ENCODE measurements around the gene EXOC4. TPM values are rescaled to one million over a fixed set of nuclear protein-coding genes. Genes with fewer than 3 reads are reported as not detected.

The EXOC4 gene
- total RNA-seq, 1 donor from 2014 or later: 99.2 TPM

DNA sequence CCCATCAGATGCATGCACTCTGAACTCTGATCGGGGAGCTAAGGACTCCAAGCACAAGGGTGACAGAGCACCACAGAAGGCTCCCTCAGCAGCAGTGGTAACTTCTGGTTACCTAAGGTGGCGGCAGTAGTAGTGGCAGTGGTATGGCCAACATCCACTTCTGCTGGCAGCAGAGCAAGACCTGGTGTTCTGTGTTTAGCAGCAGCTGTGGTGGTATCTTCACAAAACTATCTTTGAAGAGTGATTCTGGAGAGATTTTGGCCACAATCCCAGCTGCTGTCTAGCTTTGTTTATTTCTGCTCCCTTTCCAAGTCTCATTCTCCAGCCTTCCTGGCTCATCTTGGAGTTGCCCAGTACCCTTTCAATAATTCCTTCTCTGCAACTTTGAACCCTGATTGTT lies 771.9 kb downstream of the EXOC4 start:
- TF ChIP-seq POLR2A (IDR thresholded peaks at IDR 0.05): no peak
- TF ChIP-seq POLR2AphosphoS5 (IDR thresholded peaks at IDR 0.05; ENCODE audit: insufficient read depth in 1 of 2, low read depth in 1 of 2): no peak
- TF ChIP-seq, protein P1, sequence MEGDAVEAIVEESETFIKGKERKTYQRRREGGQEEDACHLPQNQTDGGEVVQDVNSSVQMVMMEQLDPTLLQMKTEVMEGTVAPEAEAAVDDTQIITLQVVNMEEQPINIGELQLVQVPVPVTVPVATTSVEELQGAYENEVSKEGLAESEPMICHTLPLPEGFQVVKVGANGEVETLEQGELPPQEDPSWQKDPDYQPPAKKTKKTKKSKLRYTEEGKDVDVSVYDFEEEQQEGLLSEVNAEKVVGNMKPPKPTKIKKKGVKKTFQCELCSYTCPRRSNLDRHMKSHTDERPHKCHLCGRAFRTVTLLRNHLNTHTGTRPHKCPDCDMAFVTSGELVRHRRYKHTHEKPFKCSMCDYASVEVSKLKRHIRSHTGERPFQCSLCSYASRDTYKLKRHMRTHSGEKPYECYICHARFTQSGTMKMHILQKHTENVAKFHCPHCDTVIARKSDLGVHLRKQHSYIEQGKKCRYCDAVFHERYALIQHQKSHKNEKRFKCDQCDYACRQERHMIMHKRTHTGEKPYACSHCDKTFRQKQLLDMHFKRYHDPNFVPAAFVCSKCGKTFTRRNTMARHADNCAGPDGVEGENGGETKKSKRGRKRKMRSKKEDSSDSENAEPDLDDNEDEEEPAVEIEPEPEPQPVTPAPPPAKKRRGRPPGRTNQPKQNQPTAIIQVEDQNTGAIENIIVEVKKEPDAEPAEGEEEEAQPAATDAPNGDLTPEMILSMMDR (IDR thresholded peaks at IDR 0.05): no peak
- H3K36me3 ChIP-seq: no peaks in the 10 kb centered on the region
- H3K27me3 ChIP-seq: no peaks in the 10 kb centered on the region
- intact Hi-C loops (cut with DNase I): no loop called here
- no peaks in the 10 kb centered on the region for H3K9me3 ChIP-seq
- peaks cover 7% of the 10 kb centered on the region for H3K4me1 ChIP-seq
- no peak for DNase-seq (ENCODE audit: extremely low spot score in 2 of 2)
- H3K4me3 ChIP-seq: no peak overlapping the region
- no peak overlapping the region for H3K27ac ChIP-seq

DNA sequence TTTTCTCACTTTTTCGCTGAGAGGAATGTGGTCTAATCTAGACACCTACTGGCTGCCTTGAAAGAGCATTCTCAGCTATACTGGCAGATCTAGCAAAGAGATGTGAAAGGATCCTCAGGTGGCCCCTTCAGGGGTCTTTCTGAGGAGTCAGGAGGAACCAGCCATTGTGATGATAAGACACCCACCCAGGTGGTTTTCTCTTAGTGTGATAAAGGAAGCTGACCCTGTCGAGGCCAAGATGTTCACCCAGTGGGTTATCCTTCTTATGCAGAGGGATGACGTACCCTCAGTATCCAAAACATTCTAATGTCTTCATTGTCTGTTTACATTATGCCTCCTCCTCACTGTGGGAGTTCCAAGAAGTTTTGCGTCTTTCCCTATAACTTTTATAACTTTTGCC lies 776.0 kb downstream of the EXOC4 start:
- no peaks in the 10 kb centered on the region for H3K27me3 ChIP-seq
- H3K36me3 ChIP-seq: no peaks in the 10 kb centered on the region
- no peak for DNase-seq (ENCODE audit: extremely low spot score in 2 of 2)
- TF ChIP-seq, protein P1 (IDR thresholded peaks at IDR 0.05): no peak
- intact Hi-C loops (cut with DNase I): no loop called here
- H3K9me3 ChIP-seq: no peaks in the 10 kb centered on the region
- H3K4me1 ChIP-seq: no peaks in the 10 kb centered on the region
- no peak overlapping the region for H3K4me3 ChIP-seq
- H3K27ac ChIP-seq: no peak overlapping the region

DNA sequence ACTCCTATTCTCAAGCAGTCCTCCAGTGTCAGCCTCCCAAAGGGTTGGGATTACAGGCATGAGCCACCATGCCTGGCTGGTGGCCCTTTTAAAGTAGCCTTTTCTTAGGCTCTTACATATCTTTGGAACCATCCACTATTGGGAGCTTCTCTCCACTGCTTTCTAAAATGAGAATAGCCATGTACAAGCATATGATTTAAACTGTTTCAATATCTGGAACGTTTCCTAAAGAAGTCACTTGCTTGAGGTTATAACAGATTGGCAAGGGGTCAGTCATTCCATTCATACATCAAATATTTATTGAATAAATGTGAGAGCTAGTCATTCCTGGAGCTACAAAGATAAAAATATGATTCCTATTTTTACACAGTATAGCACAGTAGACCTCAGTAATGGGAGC lies 776.9 kb downstream of the EXOC4 start:
- no peak for TF ChIP-seq POLR2A (IDR thresholded peaks at IDR 0.05)
- TF ChIP-seq POLR2AphosphoS5 (IDR thresholded peaks at IDR 0.05; ENCODE audit: insufficient read depth in 1 of 2, low read depth in 1 of 2): no peak
- TF ChIP-seq, protein P1 (IDR thresholded peaks at IDR 0.05): no peak
- Histone ChIP-seq H3K36me3 (no peaks in the 10 kb centered on the region), H3K27ac (no peak overlapping the region), H3K4me3 (no peak overlapping the region), H3K4me1 (no peaks in the 10 kb centered on the region), H3K27me3 (no peaks in the 10 kb centered on the region), H3K9me3 (no peaks in the 10 kb centered on the region)
- intact Hi-C loops (cut with DNase I): no loop called here
- no peak for DNase-seq (ENCODE audit: extremely low spot score in 2 of 2)

DNA sequence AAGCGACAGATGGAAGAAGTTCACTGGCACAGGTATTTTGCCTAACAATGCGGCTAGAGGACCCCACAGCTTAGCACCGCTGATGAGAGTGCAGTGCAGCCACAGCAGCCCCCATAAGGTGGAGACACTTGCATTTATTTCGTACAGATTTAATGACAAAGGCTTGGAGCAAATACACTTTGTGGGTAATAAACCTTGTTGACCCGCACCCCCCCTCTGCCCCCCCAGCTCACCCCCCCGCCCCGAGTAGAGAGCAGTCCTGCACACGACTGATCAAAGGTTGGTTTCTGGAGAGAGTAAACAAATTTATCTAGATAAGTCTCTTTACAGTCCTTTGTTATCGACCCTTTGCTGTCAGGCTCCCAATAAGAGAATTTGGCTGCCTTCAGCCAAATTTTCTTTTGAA lies 777.6 kb downstream of the EXOC4 start:
- Histone ChIP-seq H3K9me3 (no peaks in the 10 kb centered on the region), H3K4me3 (no peak overlapping the region), H3K36me3 (no peaks in the 10 kb centered on the region), H3K27ac (no peak overlapping the region), H3K4me1 (no peaks in the 10 kb centered on the region), H3K27me3 (no peaks in the 10 kb centered on the region)
- DNase-seq (ENCODE audit: extremely low spot score in 2 of 2): no peak
- TF ChIP-seq, protein P1 (IDR thresholded peaks at IDR 0.05): no peak
- TF ChIP-seq POLR2AphosphoS5 (IDR thresholded peaks at IDR 0.05; ENCODE audit: insufficient read depth in 1 of 2, low read depth in 1 of 2): no peak
- no peak for TF ChIP-seq POLR2A (IDR thresholded peaks at IDR 0.05)
- intact Hi-C loops (cut with DNase I): no loop called here

DNA sequence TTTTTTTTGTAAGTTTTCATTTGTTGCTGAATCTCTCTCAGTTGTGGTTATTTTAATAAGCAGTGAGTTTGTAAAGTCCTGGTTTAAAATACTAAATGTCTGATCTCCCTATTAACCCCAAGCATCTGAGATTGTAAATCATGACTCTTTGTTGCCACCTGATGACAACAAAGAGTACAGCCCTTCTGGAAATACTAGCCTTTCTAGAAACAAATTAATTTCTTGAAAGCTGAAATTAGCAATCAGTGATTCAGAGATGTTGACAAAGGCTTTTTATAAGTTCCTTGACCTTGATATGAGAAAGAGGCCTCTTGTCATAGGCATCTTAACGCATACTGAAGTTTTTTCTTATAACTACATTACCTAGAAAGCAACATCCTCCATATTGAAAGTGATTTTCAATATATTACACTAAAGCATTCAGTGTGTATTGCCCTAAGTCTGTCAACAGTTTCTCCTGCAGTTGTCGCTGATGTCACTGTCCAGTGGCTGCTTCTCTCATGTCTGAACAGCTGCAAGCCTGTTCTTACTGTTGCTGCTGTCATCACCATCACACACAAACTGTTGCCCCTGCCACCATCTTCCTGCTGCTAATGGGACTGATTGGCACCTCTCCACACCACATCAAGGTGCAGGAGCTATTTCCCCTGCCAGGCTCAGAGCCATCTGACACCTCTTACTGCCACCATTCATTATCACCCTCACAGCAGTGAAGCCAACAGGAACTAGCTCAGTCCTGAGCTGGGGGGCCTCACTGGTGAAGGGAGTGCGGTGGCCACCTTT lies 779.1 kb downstream of the EXOC4 start:
- Histone ChIP-seq H3K9me3 (no peaks in the 10 kb centered on the region), H3K27ac (no peak overlapping the region), H3K36me3 (no peaks in the 10 kb centered on the region), H3K4me1 (no peaks in the 10 kb centered on the region), H3K4me3 (no peak overlapping the region), H3K27me3 (no peaks in the 10 kb centered on the region)
- intact Hi-C loops (cut with DNase I): no loop called here
- TF ChIP-seq POLR2A (IDR thresholded peaks at IDR 0.05) (no peak), POLR2AphosphoS5 (IDR thresholded peaks at IDR 0.05; ENCODE audit: insufficient read depth in 1 of 2, low read depth in 1 of 2) (no peak)
- TF ChIP-seq, protein P1 (IDR thresholded peaks at IDR 0.05): no peak
- no peak for DNase-seq (ENCODE audit: extremely low spot score in 2 of 2)

Measured in vagina (tissue), 2 donors.